SU-DHL-6 (cell line): Measurements from ENCODE around the gene LGALS14.

ENCODE experiments used
- H2AFZ ChIP-seq: fragments of 200-600 bp; sonication (generic); 2 replicates; pipeline ENCODE4 v1.6.1; 2014; ENCODE audit warnings: low read depth, mild to moderate bottlenecking, moderate library complexity, mixed read lengths, antibody characterized with exemption, low read length; ENCODE audit not compliant: severe bottlenecking
- H3F3A ChIP-seq: fragments of 200-600 bp; shearing (Covaris generic); 2 replicates; pipeline ENCODE4 v1.6.0; 2016; ENCODE audit warnings: antibody characterized with exemption, mild to moderate bottlenecking; ENCODE audit not compliant: insufficient read depth
- H3K27ac ChIP-seq: fragments of 200-600 bp; sonication (generic); 2 replicates; pipeline ENCODE4 v1.5.1; 2016; ENCODE audit warnings: low read depth, mild to moderate bottlenecking, low read length, moderate library complexity, mixed read lengths
- H3K27me3 ChIP-seq: fragments of 200-600 bp; sonication (generic), shearing (Covaris generic); 2 replicates; pipeline ENCODE4 v1.6.0; 2014; ENCODE audit warnings: mild to moderate bottlenecking, low read length
- H3K36me3 ChIP-seq: fragments of 200-600 bp; sonication (generic); 2 replicates; pipeline ENCODE4 v1.6.1; 2014; ENCODE audit warnings: mild to moderate bottlenecking, low read length, mixed read lengths
- H3K4me2 ChIP-seq: fragments of 300-600, 200-600 bp; shearing (Covaris generic), sonication (generic); 2 replicates; pipeline ENCODE4 v1.6.0; 2014; ENCODE audit warnings: low read length, low read depth, mild to moderate bottlenecking; ENCODE audit not compliant: poor library complexity, severe bottlenecking
- H3K4me3 ChIP-seq: fragments of 200-600 bp; sonication (generic); 2 replicates; pipeline ENCODE4 v1.5.1; 2014; ENCODE audit warnings: antibody characterized with exemption, low read length, mild to moderate bottlenecking, mixed read lengths; ENCODE audit not compliant: insufficient read depth, poor library complexity, severe bottlenecking
- H3K79me2 ChIP-seq: fragments of 200-600 bp; sonication (generic); 2 replicates; pipeline ENCODE4 v1.6.1; 2014; ENCODE audit warnings: mild to moderate bottlenecking, low read length, moderate library complexity; ENCODE audit not compliant: insufficient read depth
- H3K9ac ChIP-seq: fragments of 200-600 bp; sonication (generic); 2 replicates; pipeline ENCODE4 v1.7.0; 2014; ENCODE audit warnings: mild to moderate bottlenecking, low read length
- H3K9me2 ChIP-seq: fragments of 200-600 bp; sonication (generic); replicated peaks from 2 replicates; pipeline ENCODE4 v1.6.1; 2014; ENCODE audit warnings: low read length; ENCODE audit not compliant: insufficient read depth
- H3K9me3 ChIP-seq: fragments of 200-600 bp; sonication (generic); 2 replicates; pipeline ENCODE4 v1.6.1; 2014; ENCODE audit warnings: low read length, mixed read lengths; ENCODE audit not compliant: insufficient read depth
- H4K20me1 ChIP-seq: fragments of 200-600 bp; sonication (generic); 2 replicates; pipeline ENCODE4 v1.6.1; 2014; ENCODE audit warnings: low read depth, mild to moderate bottlenecking, antibody characterized with exemption, low read length, moderate library complexity, mixed read lengths
- CTCF ChIP-seq: fragments of 200-600 bp; sonication (generic); IDR thresholded peaks from one replicate; pipeline ENCODE4 v1.5.1; 2017; ENCODE audit warnings: antibody characterized with exemption, mild to moderate bottlenecking, low read length, moderate library complexity; ENCODE audit not compliant: insufficient read depth, poor library complexity, severe bottlenecking
- EZH2phosphoT487 ChIP-seq: fragments of 200-600 bp; sonication (generic), shearing (Covaris generic); conservative IDR thresholded peaks from 2 replicates; pipeline ENCODE4 v1.6.1; 2018; ENCODE audit warnings: mild to moderate bottlenecking, antibody characterized with exemption, low read length, moderate library complexity, mixed read lengths

Gene LGALS14

GRCh38 chr19:39736088-39736487 lies 31.8 kb downstream of the LGALS14 start:
- Histone ChIP-seq H3K9ac (no peak overlapping the region), H3K9me3 (no peaks in the 10 kb centered on the region), H3K27me3 (no peaks in the 10 kb centered on the region), H3K36me3 (no peaks in the 10 kb centered on the region), H3F3A (no peaks in the 10 kb centered on the region), H3K4me2 (no peak overlapping the region), H3K27ac (no peak overlapping the region), H3K9me2 (no peaks in the 10 kb centered on the region), H3K4me3 (no peak overlapping the region), H4K20me1 (no peaks in the 10 kb centered on the region), H3K79me2 (no peaks in the 10 kb centered on the region), H2AFZ (no peak overlapping the region)
- no peak for TF ChIP-seq CTCF
- no peak for TF ChIP-seq EZH2phosphoT487

GRCh38 chr19:39737351-39737750 lies 33.1 kb downstream of the LGALS14 start:
- H3K4me2 ChIP-seq: no peak overlapping the region
- H3K9me2 ChIP-seq: no peaks in the 10 kb centered on the region
- H3K9me3 ChIP-seq: no peaks in the 10 kb centered on the region
- no peak for TF ChIP-seq EZH2phosphoT487
- no peaks in the 10 kb centered on the region for H4K20me1 ChIP-seq
- no peak overlapping the region for H3K4me3 ChIP-seq
- H2AFZ ChIP-seq: no peak overlapping the region
- no peak overlapping the region for H3K27ac ChIP-seq
- H3K27me3 ChIP-seq: no peaks in the 10 kb centered on the region
- H3K36me3 ChIP-seq: no peaks in the 10 kb centered on the region
- no peak overlapping the region for H3K9ac ChIP-seq
- no peaks in the 10 kb centered on the region for H3F3A ChIP-seq
- no peaks in the 10 kb centered on the region for H3K79me2 ChIP-seq

GRCh38 chr19:39737891-39738290 lies 33.6 kb downstream of the LGALS14 start, which contains the start of gene CLC:
Gene CLC, minus strand, starts transcription at chr19:39738029. Its CDS starts 77 bp downstream, at chr19:39737952.
- H3K27me3 ChIP-seq: no peaks in the 10 kb centered on the region
- H3K9me3 ChIP-seq: no peaks in the 10 kb centered on the region
- H3K9me2 ChIP-seq: no peaks in the 10 kb centered on the region
- no peaks in the 10 kb centered on the region for H4K20me1 ChIP-seq
- H2AFZ ChIP-seq: no peak within 1 kb of the TSS
- no peak for TF ChIP-seq EZH2phosphoT487
- TF ChIP-seq CTCF: no peak
- no peaks in the 10 kb centered on the region for H3K36me3 ChIP-seq
- no peaks in the 10 kb centered on the region for H3K79me2 ChIP-seq
- H3F3A ChIP-seq: no peaks in the 10 kb centered on the region
- no peak within 1 kb of the TSS for H3K27ac ChIP-seq
- H3K4me3 ChIP-seq: no peak within 1 kb of the TSS
- H3K4me2 ChIP-seq: no peak within 1 kb of the TSS
- H3K9ac ChIP-seq: no peak within 1 kb of the TSS

- no peaks in the 10 kb centered on the region for H3K36me3 ChIP-seq
- TF ChIP-seq EZH2phosphoT487 (no peak), CTCF (no peak)
- no peak overlapping the region for H3K4me2 ChIP-seq
- no peaks in the 10 kb centered on the region for H4K20me1 ChIP-seq
- H3K9ac ChIP-seq: no peak overlapping the region
- H3K27ac ChIP-seq: no peak overlapping the region
- H3F3A ChIP-seq: no peaks in the 10 kb centered on the region
- no peaks in the 10 kb centered on the region for H3K9me2 ChIP-seq
- no peaks in the 10 kb centered on the region for H3K79me2 ChIP-seq
- H3K27me3 ChIP-seq: no peaks in the 10 kb centered on the region
- H3K9me3 ChIP-seq: no peaks in the 10 kb centered on the region
- H3K4me3 ChIP-seq: no peak overlapping the region
- no peak overlapping the region for H2AFZ ChIP-seq
Measured at GRCh38 chr19:39738814-39739213, 34.5 kb downstream of the LGALS14 start.
